HL-60 (cell line): ENCODE results near the gene PCBP4.

ENCODE experiments used
- DNase-seq, 2 experiments: peaks; one replicate each; pipeline ENCODE4 v3.0.0-alpha.2; 2010 to 2020; ENCODE audit warnings: low read depth in 1 of 2, low spot score in 1 of 2
- H3K27ac ChIP-seq: fragments of 250-450 bp; sonication (Bioruptor Pico); replicated peaks from 2 replicates; pipeline ENCODE4 v1.5.1; 2020; ENCODE audit warnings: mild to moderate bottlenecking, moderate library complexity
- H3K27me3 ChIP-seq: fragments of 250-450 bp; sonication (Bioruptor Pico); 2 replicates; pipeline ENCODE4 v1.5.1; 2021; ENCODE audit warnings: mild to moderate bottlenecking, moderate library complexity; ENCODE audit not compliant: insufficient read depth, poor library complexity, severe bottlenecking
- H3K4me3 ChIP-seq: replicated peaks from 2 replicates; pipeline ENCODE4 v1.5.1; 2011; ENCODE audit warnings: mild to moderate bottlenecking, control low read depth, low read length; ENCODE audit not compliant: insufficient read depth
- GABPA ChIP-seq: IDR thresholded peaks from 2 replicates; pipeline ENCODE4 v1.6.1; 2012; ENCODE audit warnings: low read depth
- POLR2AphosphoS5 ChIP-seq: IDR thresholded peaks from 2 replicates; pipeline ENCODE4 v1.6.1; 2012; ENCODE audit warnings: low read depth
- REST ChIP-seq: IDR thresholded peaks from 2 replicates; pipeline ENCODE4 v1.6.1; 2012; ENCODE audit warnings: low read depth; ENCODE audit not compliant: insufficient replicate concordance
- SPI1 ChIP-seq: IDR thresholded peaks from 2 replicates; pipeline ENCODE4 v1.6.1; 2012; ENCODE audit warnings: low read depth, mild to moderate bottlenecking, borderline replicate concordance
- TF ChIP-seq, protein P1 (sequence below): IDR thresholded peaks from one replicate; pipeline ENCODE4 v1.5.1; 2011; ENCODE audit warnings: low read length, control low read depth, inconsistent platforms; ENCODE audit not compliant: insufficient read depth

Gene PCBP4

GRCh38 chr3:52013802-52014598, 46.7 kb upstream of the PCBP4 start:
- Histone ChIP-seq H3K27ac (no peak overlapping the region), H3K27me3 (no peaks in the 10 kb centered on the region), H3K4me3 (no peak overlapping the region)
- TF ChIP-seq REST (no peak), POLR2AphosphoS5 (no peak), GABPA (no peak), SPI1 (no peak)
- TF ChIP-seq, protein P1, sequence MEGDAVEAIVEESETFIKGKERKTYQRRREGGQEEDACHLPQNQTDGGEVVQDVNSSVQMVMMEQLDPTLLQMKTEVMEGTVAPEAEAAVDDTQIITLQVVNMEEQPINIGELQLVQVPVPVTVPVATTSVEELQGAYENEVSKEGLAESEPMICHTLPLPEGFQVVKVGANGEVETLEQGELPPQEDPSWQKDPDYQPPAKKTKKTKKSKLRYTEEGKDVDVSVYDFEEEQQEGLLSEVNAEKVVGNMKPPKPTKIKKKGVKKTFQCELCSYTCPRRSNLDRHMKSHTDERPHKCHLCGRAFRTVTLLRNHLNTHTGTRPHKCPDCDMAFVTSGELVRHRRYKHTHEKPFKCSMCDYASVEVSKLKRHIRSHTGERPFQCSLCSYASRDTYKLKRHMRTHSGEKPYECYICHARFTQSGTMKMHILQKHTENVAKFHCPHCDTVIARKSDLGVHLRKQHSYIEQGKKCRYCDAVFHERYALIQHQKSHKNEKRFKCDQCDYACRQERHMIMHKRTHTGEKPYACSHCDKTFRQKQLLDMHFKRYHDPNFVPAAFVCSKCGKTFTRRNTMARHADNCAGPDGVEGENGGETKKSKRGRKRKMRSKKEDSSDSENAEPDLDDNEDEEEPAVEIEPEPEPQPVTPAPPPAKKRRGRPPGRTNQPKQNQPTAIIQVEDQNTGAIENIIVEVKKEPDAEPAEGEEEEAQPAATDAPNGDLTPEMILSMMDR = no peak
- DNase-seq = no peak

DNA sequence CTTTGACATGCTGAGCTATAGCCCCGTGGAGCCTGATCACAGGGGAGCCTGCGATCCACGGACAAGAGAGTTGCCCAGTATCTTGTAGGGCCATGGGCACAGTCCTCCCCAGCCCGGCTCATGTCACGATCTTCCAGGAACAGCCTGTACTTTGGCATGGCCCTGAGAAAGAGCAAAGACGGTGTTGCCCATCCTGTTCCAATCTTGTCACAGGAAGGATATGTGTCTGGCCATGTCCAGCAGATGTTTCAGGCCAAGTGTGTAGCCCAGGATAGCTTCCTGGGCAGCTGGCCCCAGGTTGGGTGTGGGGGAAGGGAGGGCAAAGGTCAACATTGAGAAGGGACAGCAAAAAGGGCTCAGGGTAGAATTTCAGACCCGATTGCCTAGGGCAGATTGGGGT, 45.4 kb upstream of the PCBP4 start:
- TF ChIP-seq SPI1 (no peak), GABPA (no peak), POLR2AphosphoS5 (no peak), REST (no peak)
- TF ChIP-seq, protein P1 = no peak
- Histone ChIP-seq H3K27me3 (no peaks in the 10 kb centered on the region), H3K4me3 (no peak overlapping the region), H3K27ac (no peak overlapping the region)
- DNase-seq = no peak

DNA sequence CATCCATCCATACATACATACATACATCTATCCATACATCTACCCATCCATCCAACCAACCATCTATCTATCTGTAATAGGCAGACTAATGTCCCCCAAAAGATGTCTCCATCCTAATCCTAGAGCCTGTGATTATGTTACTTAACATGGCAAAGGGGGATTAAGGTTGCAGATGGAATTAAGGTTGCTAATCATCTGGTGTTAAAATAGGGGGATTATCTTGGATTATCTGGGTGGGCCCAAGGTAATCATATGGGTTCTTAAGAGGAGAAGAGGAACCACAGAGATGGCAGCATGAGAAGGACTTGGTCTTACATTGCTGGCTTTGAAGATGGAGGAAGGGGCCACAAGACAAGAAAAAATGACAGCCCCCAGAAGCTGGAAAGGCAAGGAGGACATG, 43.2 kb upstream of the PCBP4 start:
- DNase-seq = no peak
- no peak overlapping the region for H3K4me3 ChIP-seq

More for the DNA sequence above, 43.2 kb upstream of the PCBP4 start:
- Histone ChIP-seq H3K27ac (no peak overlapping the region), H3K27me3 (no peaks in the 10 kb centered on the region)
- no peak for TF ChIP-seq SPI1
- no peak for TF ChIP-seq REST
- no peak for TF ChIP-seq POLR2AphosphoS5
- no peak for TF ChIP-seq GABPA
- TF ChIP-seq, protein P1 = no peak
